Activated CD8-positive, alpha-beta memory T cell treated with anti-CD3 and anti-CD28 coated beads for 1 hour (primary cell): Measurements from ENCODE around the gene SNED1.

ENCODE experiments used
- DNase-seq, 2 donors: peaks; one replicate each; pipeline ENCODE4 v3.0.0-alpha.2; 2020; ENCODE audit warnings: low read depth in 1 of 2; ENCODE audit errors: extremely low read depth in 1 of 2

The SNED1 gene

GRCh38 chr2:241066171-241066892, 67.9 kb downstream of the SNED1 start:
- DNase-seq: no peak

GRCh38 chr2:241066893-241067341, 68.5 kb downstream of the SNED1 start:
- DNase-seq: no peak

- DNase-seq: no peak
These were observed 69.2 kb downstream of the SNED1 start for GRCh38 chr2:241067501-241068135.

- no peak for DNase-seq
These were observed 69.9 kb downstream of the SNED1 start for GRCh38 chr2:241068136-241068941.

- no peak for DNase-seq
These were observed 70.8 kb downstream of the SNED1 start for GRCh38 chr2:241068942-241069810.

- DNase-seq: no peak
These were observed 71.4 kb downstream of the SNED1 start for GRCh38 chr2:241069821-241070281.

- DNase-seq: no peak
These were observed 71.9 kb downstream of the SNED1 start for GRCh38 chr2:241070361-241070760.

- no peak for DNase-seq
These were observed 72.6 kb downstream of the SNED1 start for GRCh38 chr2:241070811-241071676.

- no peak for DNase-seq
These were observed 73.3 kb downstream of the SNED1 start for GRCh38 chr2:241071677-241072111.

GRCh38 chr2:241072151-241072550, 73.7 kb downstream of the SNED1 start:
- DNase-seq: no peak

- no peak for DNase-seq
These were observed 74.2 kb downstream of the SNED1 start for GRCh38 chr2:241072553-241073165.

GRCh38 chr2:241073166-241074064, 75.0 kb downstream of the SNED1 start:
- DNase-seq: no peak

- DNase-seq: no peak
These were observed 75.8 kb downstream of the SNED1 start for GRCh38 chr2:241074065-241074818.

GRCh38 chr2:241074901-241075540, 76.6 kb downstream of the SNED1 start:
- DNase-seq: no peak

- DNase-seq: no peak
These were observed 82.2 kb downstream of the SNED1 start for GRCh38 chr2:241080405-241081189.

GRCh38 chr2:241081190-241081642, 82.8 kb downstream of the SNED1 start:
- no peak for DNase-seq
